ENCODE results near the gene HOXB5.

Gene HOXB5

DNA sequence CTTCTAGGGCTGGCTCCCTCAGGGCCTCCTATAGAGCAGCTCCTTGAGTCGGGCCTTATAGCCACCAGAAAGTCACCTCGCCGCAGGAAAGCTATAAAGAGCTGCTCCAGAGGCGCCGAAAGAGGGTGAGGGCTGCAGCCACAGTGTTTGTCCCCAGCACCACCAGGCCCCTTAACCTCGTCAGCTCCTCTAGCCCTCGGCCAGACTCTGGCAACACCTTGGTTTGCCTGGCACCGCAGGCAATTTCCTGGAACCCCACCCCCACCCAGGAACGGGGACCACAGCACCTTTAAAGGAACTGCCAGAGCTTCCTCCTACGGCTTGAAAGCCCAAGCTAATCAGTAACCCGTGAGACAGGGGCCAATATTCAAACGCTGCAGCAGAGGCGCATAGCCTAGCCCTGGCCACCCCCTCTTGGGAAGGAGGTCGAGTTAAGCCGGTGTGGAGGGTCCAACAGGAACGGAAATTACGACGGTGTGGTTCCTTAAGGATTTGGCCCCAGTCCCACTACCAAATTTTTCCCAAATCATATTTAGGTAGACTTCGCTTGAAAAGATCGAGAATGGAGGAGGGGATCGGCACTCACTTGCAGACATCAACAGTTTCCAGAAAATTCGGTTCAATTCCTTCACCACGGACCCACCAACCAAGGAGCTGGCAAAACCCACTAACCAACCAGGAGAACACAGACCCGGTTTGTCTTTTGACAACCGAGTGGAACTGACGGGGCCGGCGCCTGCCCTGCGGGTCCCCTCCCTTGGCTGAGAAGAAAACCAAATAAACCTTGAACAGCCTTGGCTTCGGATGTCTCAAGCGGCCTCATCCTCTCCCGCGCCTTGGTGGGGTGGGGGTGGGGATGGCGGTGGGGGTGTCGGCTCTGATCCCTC lies 8.2 kb upstream of the HOXB5 start:
- DNase-seq (ENCODE audit: low spot score): no peak

DNA sequence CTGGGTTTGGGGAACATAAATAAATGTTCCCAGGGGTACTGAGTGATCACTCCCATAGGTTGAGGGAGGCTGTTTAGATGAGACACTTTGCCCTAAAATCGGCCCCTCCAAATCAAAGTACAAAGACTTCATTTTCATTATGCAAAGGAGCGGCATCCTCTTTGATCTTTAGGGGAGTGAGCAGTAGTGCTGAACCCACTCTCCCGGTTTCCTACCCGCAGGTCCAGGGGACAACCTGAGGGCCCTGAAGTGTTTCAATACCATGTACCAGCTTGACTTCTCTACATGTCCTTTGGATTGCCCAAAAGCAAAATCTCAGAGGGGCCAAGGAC lies 7.6 kb upstream of the HOXB5 start:
- DNase-seq (ENCODE audit: low spot score): no peak

DNA sequence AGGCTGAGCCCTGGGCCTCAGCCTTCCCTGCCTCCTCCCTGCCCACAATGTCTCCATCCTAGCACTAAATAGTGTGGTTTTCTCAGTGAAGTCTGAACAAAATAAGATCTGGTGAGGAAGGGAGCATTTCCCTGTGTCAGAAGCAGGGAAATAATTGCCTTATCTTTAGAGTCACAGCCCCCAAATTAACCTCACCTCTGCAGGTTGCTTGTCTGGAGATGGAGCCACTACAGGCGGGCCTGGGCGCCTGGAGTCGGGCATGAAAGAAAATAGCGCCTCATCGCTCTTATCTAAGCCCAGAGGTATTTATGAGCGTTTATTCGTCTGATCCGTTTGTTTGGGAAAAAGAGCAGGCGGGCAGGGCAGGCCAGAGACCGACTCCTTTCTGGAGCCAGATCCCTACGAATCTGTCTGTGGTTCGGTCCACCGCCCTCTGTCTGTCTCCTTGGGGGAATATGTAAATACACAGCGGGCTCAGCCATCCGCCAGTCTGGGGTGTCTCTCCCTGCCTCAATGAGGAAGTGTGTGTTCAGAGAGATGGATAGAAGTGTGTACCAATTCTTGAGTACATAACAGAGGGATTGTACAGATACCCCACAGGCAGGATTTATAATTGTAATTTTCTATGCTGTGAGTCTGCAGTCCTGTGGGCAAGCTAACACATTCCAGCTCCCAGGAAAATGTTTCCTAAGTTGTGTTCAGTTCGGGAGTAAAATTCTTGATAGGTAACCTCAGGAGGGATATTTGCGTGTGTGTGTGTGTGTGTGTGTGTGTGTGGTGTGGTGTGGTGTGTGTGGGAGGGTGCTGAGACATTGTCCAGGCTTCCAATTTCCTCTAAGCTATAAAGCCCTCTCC lies 6.9 kb upstream of the HOXB5 start:
- no peak for DNase-seq (ENCODE audit: low spot score)

DNA sequence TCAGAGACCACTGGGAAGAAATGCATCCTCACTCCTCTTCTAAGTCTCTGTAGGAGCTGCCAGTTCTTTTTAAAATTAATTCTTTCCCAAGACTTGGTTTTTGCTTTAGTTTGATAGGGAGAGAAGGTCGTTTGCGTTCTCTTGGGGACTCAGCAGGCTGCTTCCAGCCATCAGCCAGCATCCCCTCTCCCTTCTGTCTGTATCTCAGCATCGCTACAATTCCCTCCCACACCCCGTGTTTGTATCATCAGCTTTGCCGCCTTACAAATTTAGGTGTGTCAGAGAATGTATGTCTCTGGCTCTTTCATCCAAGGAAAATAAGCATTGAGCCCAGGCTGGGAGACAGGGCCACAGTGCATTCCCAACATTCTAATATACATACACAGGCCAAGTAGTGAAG lies 5.8 kb upstream of the HOXB5 start:
- DNase-seq (ENCODE audit: low spot score): no peak

GRCh38 chr17:48598736-48599135 lies 5.2 kb upstream of the HOXB5 start:
- DNase-seq (ENCODE audit: low spot score): no peak

- no peak for DNase-seq (ENCODE audit: low spot score)
These were observed 4.4 kb upstream of the HOXB5 start for GRCh38 chr17:48597778-48598631.

DNA sequence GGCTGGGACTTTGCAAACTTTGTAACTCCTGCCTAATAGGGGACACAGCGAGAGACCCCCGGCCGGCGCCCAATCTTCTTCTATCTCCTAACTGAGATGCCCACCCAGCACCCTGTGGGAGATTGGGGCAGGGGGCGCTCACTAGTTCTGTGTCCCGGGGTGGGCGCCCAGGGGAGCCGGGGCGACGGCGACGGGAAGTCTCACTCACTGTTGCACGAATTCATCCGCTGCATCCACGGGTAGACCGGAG lies 3.9 kb upstream of the HOXB5 start:
- no peak for DNase-seq (ENCODE audit: low spot score)

- no peak for DNase-seq (ENCODE audit: low spot score)
These were observed 3.4 kb upstream of the HOXB5 start for GRCh38 chr17:48596735-48597527.

DNA sequence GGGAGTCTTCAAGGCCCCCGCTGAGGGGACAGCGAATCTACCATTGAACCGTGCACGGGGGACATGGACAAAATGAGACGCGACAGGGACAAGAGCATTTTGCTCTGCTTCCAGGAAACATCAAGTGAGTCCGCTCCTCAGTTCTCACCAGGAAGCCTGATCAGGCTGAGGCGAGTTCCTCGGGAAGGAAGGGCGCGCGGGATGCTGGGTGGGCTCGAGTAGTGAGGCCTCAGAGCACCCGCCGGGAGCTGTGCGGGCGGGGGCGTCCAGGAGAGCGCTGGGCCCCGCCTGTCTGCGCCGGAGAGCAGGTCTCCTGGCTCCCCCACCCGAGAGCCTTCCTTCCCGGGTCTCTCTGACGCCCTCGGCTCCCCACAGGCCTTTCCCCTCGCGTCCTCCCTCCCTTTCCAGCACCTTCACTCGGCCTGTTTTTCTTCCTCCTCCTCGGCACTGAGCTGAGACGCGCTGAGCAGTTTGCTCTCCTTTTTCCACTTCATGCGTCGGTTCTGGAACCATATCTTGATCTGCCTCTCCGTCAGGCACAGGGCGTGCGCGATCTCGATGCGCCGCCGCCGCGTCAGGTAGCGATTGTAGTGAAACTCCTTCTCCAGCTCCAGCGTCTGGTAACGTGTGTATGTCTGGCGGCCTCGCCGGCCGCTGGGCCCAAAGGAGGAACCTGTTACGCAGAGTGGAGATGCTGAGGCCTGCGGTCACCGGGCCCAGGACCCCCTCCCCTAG lies 2.6 kb upstream of the HOXB5 start:
- no peak for DNase-seq (ENCODE audit: low spot score)

DNA sequence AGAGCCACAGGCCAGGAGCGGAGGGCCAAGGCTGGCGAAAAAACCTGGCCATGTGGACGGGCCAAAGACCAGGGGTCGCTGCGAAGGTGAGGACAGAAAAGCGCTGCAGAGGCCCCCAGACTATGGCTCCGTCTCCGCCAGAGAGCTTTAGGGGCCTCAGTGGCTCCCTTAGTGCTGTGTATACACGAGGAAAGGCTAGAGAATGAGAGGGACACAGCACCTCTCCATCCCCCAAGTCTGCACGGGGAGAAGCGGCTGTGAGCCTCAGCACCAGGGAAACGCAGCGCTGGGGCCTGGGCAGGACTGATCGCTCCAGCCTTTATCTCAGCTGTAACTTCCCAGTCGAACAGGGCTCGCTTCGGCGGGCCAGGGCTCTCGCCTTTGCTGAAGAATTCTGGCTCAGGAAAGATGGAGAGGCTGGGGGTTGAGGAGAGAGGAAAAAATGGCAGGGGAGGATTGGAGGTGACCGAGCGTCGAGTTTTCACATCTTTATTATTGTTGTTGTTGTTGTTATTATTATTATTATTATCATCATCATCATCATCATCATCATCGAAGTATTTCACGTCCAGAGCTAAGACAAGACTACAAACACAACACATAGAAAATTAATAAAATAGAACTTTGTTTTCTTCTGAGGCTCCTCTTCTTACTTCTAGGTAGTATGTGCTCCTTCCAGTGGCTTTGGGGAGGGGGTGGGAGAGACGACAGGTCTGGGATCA lies 1.9 kb upstream of the HOXB5 start:
- DNase-seq (ENCODE audit: low spot score): no peak

- no peak for DNase-seq (ENCODE audit: low spot score)
These were observed 1.1 kb upstream of the HOXB5 start for GRCh38 chr17:48594538-48595277.

DNA sequence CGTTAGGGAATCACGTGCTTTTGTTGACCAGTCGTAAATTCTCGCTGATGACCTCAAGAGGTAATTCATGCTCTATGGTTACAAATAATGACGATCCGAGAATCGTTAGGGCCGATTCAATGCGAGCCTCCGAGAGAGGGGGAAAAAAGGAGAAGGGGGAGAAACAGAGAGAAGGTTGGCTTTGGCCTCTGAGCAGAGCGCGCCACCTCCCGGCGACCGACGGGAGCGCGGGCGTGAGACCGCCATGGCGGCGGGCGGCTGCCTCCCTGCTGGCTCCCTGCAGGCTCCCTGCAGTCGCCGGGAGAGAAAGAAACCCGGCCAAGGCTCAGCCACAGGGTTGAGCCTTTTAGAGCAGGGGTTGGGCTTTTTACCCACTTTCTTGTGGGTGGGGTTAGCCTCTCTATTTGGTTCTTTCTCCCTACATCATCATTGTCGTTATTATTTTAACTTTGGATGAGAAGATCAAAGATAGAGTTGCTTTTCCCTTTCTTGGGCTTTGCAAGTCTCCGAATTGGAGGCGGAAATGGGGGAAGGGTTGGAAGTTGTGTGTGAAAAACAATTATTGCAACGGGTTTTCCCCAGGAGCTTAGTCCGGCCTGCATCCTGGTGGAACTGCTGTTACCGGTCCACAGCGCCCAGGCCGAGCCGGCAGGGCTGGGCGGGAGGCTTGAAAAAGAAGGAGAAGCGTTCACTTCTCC lies 410 bp upstream of the HOXB5 start:
- DNase-seq (ENCODE audit: low spot score): peak; percentile 96

DNA sequence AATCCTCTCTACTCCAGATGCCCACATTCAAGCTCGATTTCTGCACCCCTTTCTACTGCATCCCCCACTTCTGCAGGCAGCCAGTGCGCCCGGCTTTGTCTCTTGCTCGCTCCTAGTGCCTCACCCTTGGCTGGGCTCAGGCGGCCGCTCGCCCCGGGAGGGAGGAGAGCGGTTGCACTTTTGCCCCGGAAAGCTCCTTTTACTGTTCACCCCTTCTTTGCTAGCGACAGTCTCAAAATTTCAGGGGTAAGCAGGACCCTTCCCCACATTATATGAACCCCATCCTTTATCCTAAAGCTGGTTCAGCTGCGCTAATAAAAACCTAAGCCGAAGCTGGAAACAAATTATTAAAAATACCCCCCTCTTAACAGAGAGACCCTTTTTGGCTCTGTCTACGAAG lies 1.0 kb downstream of the HOXB5 start:
- no peak for DNase-seq (ENCODE audit: low spot score)

DNA sequence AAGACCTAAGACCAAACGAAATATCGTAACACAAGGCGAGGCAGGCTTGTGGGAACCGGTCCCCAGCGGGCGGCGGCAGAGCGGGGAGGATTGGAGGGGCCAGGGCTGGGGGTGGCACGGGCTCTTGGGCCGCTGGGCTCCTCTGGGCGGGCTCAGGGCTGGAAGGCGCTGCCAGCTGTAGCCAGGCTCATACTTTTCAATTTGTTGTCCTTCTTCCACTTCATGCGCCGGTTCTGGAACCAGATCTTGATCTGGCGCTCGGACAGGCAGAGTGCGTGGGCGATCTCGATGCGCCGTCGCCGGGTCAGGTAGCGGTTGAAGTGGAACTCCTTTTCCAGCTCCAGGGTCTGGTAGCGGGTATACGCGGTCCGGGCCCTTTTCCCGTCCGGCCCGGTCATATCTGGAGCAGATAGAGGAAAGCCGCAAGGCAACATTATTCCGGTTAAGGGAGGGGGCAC lies 1.5 kb downstream of the HOXB5 start:
- no peak for DNase-seq (ENCODE audit: low spot score)

DNA sequence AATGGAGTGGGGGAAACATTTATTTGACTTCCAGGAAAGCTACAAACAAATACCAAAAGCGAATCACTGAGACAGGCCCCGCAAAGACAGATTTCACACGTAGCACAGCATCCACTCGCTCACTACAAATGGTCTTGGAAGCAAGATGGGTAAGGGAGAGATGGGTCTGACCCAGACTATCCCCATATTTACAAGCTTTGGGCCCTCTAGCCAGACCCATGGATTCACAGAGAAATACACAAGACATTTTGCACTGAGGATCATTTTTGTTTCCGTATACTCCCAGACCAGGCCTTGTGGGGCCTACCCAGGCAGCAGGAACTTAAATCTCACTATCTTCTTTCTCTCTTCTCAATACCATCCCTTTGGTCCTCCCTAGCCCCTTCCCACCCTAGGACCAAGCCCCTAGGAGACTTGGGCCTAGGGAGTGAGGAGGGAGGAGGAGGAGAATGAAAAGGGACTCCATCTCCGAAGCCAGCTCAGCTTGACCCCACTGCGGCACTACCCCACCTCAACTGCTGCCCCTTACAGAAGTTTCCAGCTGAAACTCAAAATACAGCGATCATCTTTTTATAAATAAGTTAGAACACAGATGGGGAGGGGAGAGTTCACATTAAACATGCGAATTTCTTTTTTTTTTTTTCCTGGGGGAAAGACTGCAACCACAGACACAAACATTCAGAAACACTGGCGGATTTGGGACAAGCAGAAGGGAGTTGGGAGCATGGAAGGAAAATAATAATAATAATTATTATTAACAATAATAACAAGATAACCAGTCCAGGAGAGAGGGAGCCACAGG lies 2.1 kb downstream of the HOXB5 start:
- no peak for DNase-seq (ENCODE audit: low spot score)

DNA sequence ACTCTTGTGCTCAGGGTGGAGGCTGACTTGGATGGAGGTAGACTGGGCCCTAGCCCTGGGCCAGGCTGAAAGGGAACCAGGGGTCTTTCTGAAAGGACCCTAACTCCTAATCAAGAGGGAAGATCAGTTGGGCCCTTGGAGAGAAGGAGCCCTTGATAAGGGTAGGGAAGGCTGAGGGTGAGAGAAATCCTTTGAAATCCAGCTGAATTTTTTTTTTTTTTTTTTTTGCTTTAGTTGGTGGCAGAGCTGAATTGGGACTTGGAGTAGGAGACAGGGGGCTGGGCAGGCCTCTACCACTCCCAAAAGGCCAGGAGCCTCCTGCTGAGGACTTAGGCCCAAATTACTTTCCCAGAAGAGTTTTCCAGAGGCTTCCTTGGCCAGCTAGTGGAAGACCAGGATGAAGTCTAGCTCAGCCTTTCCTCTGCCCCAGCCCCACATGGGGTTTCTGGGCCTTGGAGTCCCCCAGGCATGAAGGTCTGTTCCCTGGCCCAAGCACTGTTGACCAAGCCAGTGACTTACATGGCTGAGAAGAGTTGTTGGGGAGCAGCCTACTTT lies 2.9 kb downstream of the HOXB5 start:
- DNase-seq (ENCODE audit: low spot score): no peak

DNA sequence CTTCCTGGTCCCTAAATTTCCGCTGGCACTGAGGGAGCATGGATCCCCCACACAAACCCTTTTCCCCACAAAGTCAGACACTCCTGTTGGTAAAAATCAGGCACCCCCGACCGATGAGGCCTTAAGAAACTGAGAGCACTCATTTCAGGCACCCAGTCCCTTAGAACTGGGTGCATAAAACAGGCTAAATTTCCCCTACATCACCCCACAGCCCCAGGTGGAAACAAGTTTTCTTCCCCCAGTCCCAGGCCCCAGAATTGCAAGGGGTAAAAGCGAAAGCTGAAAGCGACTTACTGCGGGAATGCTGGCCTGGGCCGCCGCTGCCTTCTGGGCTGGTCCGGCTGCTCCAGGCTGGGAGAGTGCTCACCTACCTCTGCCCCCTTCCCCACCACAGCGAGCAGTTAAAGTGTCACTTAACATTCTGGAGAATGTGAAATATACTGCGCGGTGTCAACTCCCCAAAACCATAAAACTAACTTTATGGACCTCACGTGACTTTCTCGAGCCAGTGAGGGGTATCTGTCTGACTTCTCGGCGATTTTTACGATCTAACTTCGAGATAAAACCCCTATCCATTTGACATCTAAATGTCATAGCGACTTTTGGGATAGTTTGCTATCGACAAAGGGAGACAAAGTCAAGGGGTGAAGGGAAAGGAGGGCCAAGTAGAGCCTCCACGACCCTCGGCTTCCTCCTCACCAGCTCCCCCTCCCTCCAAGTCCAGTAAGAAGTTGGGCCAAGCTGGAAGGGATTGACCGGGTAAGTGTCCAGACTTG lies 3.6 kb downstream of the HOXB5 start, which contains the start of gene HOXB3:
Gene HOXB3 (minus strand): TSS at position 411 of the 776 bp plus-strand sequence. CDS start 37,767 bp downstream, outside the sequence.
- no peak for DNase-seq (ENCODE audit: low spot score)

Data from HuH-7.5 (cell line).